Activated CD8-positive, alpha-beta memory T cell treated with anti-CD3 and anti-CD28 coated beads for 24 hours (primary cell): ENCODE measurements around the gene SP110.
"Not testable (repeated sequence)": the region's sequence is repeated elsewhere in the genome, so short reads cannot be mapped to it uniquely, and the experiment has no call there.

Source experiments
- DNase-seq: peaks from one replicate; pipeline ENCODE4 v3.0.0-alpha.2; 2020

The SP110 gene

GRCh38 chr2:230120376-230120775, 99.4 kb downstream of the SP110 start:
- not testable (repeated sequence) for DNase-seq

- not testable (repeated sequence) for DNase-seq
These were observed 100.0 kb downstream of the SP110 start for GRCh38 chr2:230119827-230120226.
